GM23338 (cell line): ENCODE data around the gene SAMD10. TPM values are rescaled to one million over a fixed set of nuclear protein-coding genes. Genes with fewer than 3 reads are reported as not detected.
A peak's percentile ranks its signal among the peaks of the same experiment; 100 is the strongest.

Experiments
- ATAC-seq: fragments of 200-7000 bp; cut with Tn5 transposase; 3 replicates; pipeline ENCODE4 v1.9.1; 2020
- DNase-seq: peaks from one replicate; pipeline ENCODE4 v3.0.0-alpha.2; 2015; ENCODE audit warnings: low spot score
- H2AFZ ChIP-seq: fragments of 200-600 bp; sonication (generic); 2 replicates; pipeline ENCODE4 v1.8.0; 2016; ENCODE audit warnings: antibody characterized with exemption, mild to moderate bottlenecking, moderate library complexity
- H3F3A ChIP-seq: fragments of 200-600 bp; sonication (generic); replicated peaks from 2 replicates; pipeline ENCODE4 v1.8.0; 2017; ENCODE audit warnings: antibody characterized with exemption, mixed run types, low read depth
- H3K27ac ChIP-seq: fragments of 200-600 bp; sonication (generic); 2 replicates; pipeline ENCODE4 v1.6.1; 2016; ENCODE audit warnings: low read depth
- H3K27me3 ChIP-seq: fragments of 200-600 bp; sonication (generic); 2 replicates; pipeline ENCODE4 v1.8.0; 2016; ENCODE audit warnings: mild to moderate bottlenecking, mixed run types, moderate library complexity; ENCODE audit not compliant: insufficient read depth
- H3K36me3 ChIP-seq: fragments of 200-600 bp; sonication (generic); 2 replicates; pipeline ENCODE4 v1.8.0; 2016; ENCODE audit warnings: mild to moderate bottlenecking; ENCODE audit not compliant: insufficient read depth
- H3K4me1 ChIP-seq: fragments of 200-600 bp; sonication (generic); 2 replicates; pipeline ENCODE4 v1.8.0; 2016; ENCODE audit warnings: mild to moderate bottlenecking, moderate library complexity; ENCODE audit not compliant: insufficient read depth
- H3K4me2 ChIP-seq: fragments of 200-600 bp; sonication (generic); 2 replicates; pipeline ENCODE4 v1.7.1; 2017; ENCODE audit warnings: mixed run types
- H3K4me3 ChIP-seq: fragments of 200-600 bp; sonication (generic); 2 replicates; pipeline ENCODE4 v1.6.1; 2016; ENCODE audit warnings: mixed run types
- H3K79me2 ChIP-seq: fragments of 200-600 bp; sonication (generic); replicated peaks from 2 replicates; pipeline ENCODE4 v1.8.0; 2017; ENCODE audit warnings: mild to moderate bottlenecking; ENCODE audit not compliant: insufficient read depth
- H3K9me2 ChIP-seq: fragments of 200-600 bp; sonication (generic); 2 replicates; pipeline ENCODE4 v1.8.0; 2017; ENCODE audit not compliant: insufficient read depth
- H4K20me1 ChIP-seq: fragments of 200-600 bp; sonication (generic); replicated peaks from 2 replicates; pipeline ENCODE4 v1.8.0; 2017; ENCODE audit warnings: mild to moderate bottlenecking; ENCODE audit not compliant: insufficient read depth
- H3K27ac Mint-ChIP-seq: 2 replicates; pipeline ENCODE4 v1.8.0; 2020; ENCODE audit warnings: inconsistent platforms, mild to moderate bottlenecking, moderate library complexity, mixed read lengths
- H3K27me3 Mint-ChIP-seq: 3 replicates; pipeline ENCODE4 v1.8.0; 2022; ENCODE audit warnings: low read depth, mild to moderate bottlenecking, moderate library complexity, mixed read lengths, inconsistent platforms; ENCODE audit not compliant: insufficient read depth, poor library complexity
- H3K36me3 Mint-ChIP-seq: 3 replicates; pipeline ENCODE4 v1.8.0; 2021; ENCODE audit warnings: low read depth, mild to moderate bottlenecking, inconsistent platforms, moderate library complexity, mixed read lengths
- H3K4me1 Mint-ChIP-seq: 3 replicates; pipeline ENCODE4 v1.8.0; 2020; ENCODE audit warnings: mild to moderate bottlenecking, inconsistent platforms, mixed read lengths
- H3K4me3 Mint-ChIP-seq: 3 replicates; pipeline ENCODE4 v1.8.0; 2021; ENCODE audit warnings: moderate library complexity, mild to moderate bottlenecking, inconsistent platforms, mixed read lengths
- H3K9me3 Mint-ChIP-seq: 3 replicates; pipeline ENCODE4 v1.8.0; 2020; ENCODE audit warnings: moderate library complexity, mild to moderate bottlenecking, inconsistent platforms, mixed read lengths
- CREB1 ChIP-seq: fragments of 250-450 bp; sonication (Bioruptor Pico); IDR thresholded peaks from 2 replicates; pipeline ENCODE4 v1.5.0; 2020; ENCODE audit warnings: low read depth, mild to moderate bottlenecking, moderate library complexity
- ETS1 ChIP-seq: IDR thresholded peaks from 2 replicates; pipeline ENCODE4 v1.6.1; 2016; ENCODE audit warnings: antibody characterized with exemption
- EZH2 ChIP-seq: fragments of 200-600 bp; sonication (generic); IDR thresholded peaks from one replicate; pipeline ENCODE4 v1.8.0; 2017; ENCODE audit warnings: antibody characterized with exemption, mild to moderate bottlenecking, low read depth; ENCODE audit not compliant: unreplicated experiment
- JUNB ChIP-seq: IDR thresholded peaks from one replicate; pipeline ENCODE4 v1.6.1; 2016; ENCODE audit warnings: antibody characterized with exemption; ENCODE audit not compliant: unreplicated experiment
- NANOG ChIP-seq: IDR thresholded peaks from 2 replicates; pipeline ENCODE4 v1.6.1; 2016; ENCODE audit warnings: antibody characterized with exemption, borderline replicate concordance
- POLR2AphosphoS5 ChIP-seq: IDR thresholded peaks from 2 replicates; pipeline ENCODE4 v1.6.1; 2016; ENCODE audit warnings: antibody characterized with exemption, low read depth
- REST ChIP-seq: IDR thresholded peaks from one replicate; pipeline ENCODE4 v1.6.1; 2018; ENCODE audit warnings: antibody characterized with exemption; ENCODE audit not compliant: unreplicated experiment
- long read RNA-seq: library from polyadenylated mRNA; unstranded; transcript quantifications from one replicate; pipeline ENCODE4 v2.0.0, GENCODE V29; 2020; ENCODE audit not compliant: unreplicated experiment
- polyA plus RNA-seq: library from polyadenylated mRNA; unstranded; fragments of >200 nt; fragmentation: Nextera tagmentation; extraction: Ambion mirVana; gene quantifications from 2 replicates; pipeline ENCODE4 v1.2.1, GENCODE V29; 2016
- total RNA-seq: library from RNA; depleted of rRNA; stranded (reverse); fragments of >200 nt; shearing (Covaris generic); gene quantifications from 2 replicates; pipeline ENCODE4 v1.2.3, GENCODE V29; 2014; rRNA removed

Gene SAMD10
- total RNA-seq = 2.8 and 7.3 TPM in 2 replicates
- 2.1 and 3.2 TPM in 2 replicates for polyA plus RNA-seq
- long read RNA-seq = 0 reads

GRCh38 chr20:63979557-63980316 lies at the start of gene SAMD10:
TSS of gene SAMD10 (minus strand) at chr20:63979642. CDS start at chr20:63979467, 175 bp downstream.
- peak within 1 kb of the TSS; percentile 96 for H3K4me3 Mint-ChIP-seq
- H3K27me3 Mint-ChIP-seq = peaks cover 21% of the 10 kb centered on the region
- peak within 1 kb of the TSS; percentile 98 for H3K4me3 ChIP-seq
- no peaks in the 10 kb centered on the region for H3K9me2 ChIP-seq
- H3K36me3 ChIP-seq = peaks cover 5% of the 10 kb centered on the region
- H3K27ac Mint-ChIP-seq = no peak within 1 kb of the TSS
- peak within 1 kb of the TSS; percentile 93 for H3K4me2 ChIP-seq
- H3K4me1 ChIP-seq = peaks cover 18% of the 10 kb centered on the region
- H3F3A ChIP-seq = peaks cover 18% of the 10 kb centered on the region
- H3K4me1 Mint-ChIP-seq = peaks cover 30% of the 10 kb centered on the region
- peaks cover 15% of the 10 kb centered on the region for H3K27me3 ChIP-seq
- H2AFZ ChIP-seq = peak within 1 kb of the TSS; percentile 93
- H4K20me1 ChIP-seq = peaks cover 13% of the 10 kb centered on the region
- H3K36me3 Mint-ChIP-seq = peaks cover 21% of the 10 kb centered on the region
- H3K27ac ChIP-seq = no peak within 1 kb of the TSS
- peak; percentile 15 for ATAC-seq
- no peak for TF ChIP-seq ETS1
- TF ChIP-seq POLR2AphosphoS5 = 0 out of 2 replicates have a peak, but pooled peaks have one; percentile 15
- TF ChIP-seq EZH2 = no peak
- DNase-seq = peak; percentile 66
- no peaks in the 10 kb centered on the region; the same call in 2 of the 3 replicates for H3K9me3 Mint-ChIP-seq
- peaks cover 29% of the 10 kb centered on the region for H3K79me2 ChIP-seq

GRCh38 chr20:64027981-64028685 lies 48.7 kb upstream of the SAMD10 start:
- no peak overlapping the region for H2AFZ ChIP-seq
- Mint-ChIP-seq H3K27ac (no peak overlapping the region), H3K36me3 (peaks cover 69% of the 10 kb centered on the region), H3K27me3 (peaks cover 8% of the 10 kb centered on the region), H3K4me3 (no peak overlapping the region), H3K9me3 (no peaks in the 10 kb centered on the region), H3K4me1 (no peaks in the 10 kb centered on the region; the same call in 2 of the 3 replicates)
- no peak overlapping the region for H3K27ac ChIP-seq
- no peaks in the 10 kb centered on the region for H3K27me3 ChIP-seq
- H3K4me2 ChIP-seq = no peak overlapping the region
- no peaks in the 10 kb centered on the region for H3K9me2 ChIP-seq
- DNase-seq (no peak), ATAC-seq (no peak)
- peaks cover 5% of the 10 kb centered on the region; the same call in 1 of the 2 replicates for H3K36me3 ChIP-seq
- no peak overlapping the region for H3K4me3 ChIP-seq
- no peaks in the 10 kb centered on the region for H4K20me1 ChIP-seq
- H3F3A ChIP-seq = no peaks in the 10 kb centered on the region
- H3K79me2 ChIP-seq = no peaks in the 10 kb centered on the region
- no peaks in the 10 kb centered on the region for H3K4me1 ChIP-seq
- TF ChIP-seq REST (no peak), CREB1 (CRISPR knock-in tag) (no peak), NANOG (no peak), EZH2 (no peak), POLR2AphosphoS5 (no peak), ETS1 (no peak), JUNB (no peak)
